GM21381 (cell line): ENCODE results near the gene PTPN4.

Experiments
- ATAC-seq: cut with Tn5 transposase; IDR thresholded peaks from one replicate; pipeline ENCODE4 v1.9.1; 2021; ENCODE audit warnings: mild to moderate bottlenecking, moderate library complexity; ENCODE audit not compliant: unreplicated experiment

PTPN4 gene

DNA sequence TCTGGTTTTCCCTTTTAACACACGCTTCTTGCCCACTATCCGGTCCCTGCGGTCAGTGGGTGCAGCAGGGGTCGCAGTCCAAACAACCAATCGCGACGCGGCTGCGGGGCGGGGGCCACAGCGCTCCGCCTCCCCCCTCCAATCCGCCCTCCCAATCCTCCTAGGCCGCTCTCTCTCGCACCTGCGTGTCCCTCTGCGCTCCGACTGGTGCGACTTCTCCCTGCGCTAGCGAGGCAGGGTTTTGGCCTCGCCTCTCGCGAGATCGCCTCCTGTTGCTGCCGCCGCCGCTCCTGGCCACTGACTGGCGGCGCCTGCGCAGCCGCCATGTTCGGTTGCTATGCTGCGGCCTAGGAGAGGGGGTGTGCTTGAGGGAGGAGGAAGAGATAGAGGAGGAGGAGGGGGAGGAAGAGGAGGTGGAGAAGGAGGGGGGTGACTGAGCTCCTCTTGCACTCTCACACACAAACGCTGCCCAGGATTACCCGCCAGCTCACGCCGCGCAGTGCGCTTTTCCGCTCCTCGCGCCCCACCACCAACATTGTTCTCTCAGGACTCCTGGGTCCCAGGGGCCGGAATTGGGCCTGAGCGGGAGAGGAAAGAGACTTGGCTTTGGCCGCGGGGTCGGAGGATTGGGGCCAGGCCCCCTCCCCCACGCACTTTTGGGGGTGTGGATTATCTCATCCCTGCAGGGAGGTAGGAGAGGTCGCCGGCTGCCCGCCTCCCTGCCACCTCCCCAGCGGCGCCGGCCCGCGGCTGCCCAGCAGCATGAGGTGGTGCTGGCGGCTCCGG is at the start of gene PTPN4:
Gene PTPN4 (plus strand): TSS at position 472 of the 786 bp plus-strand sequence. CDS start 49,932 bp downstream, outside the sequence.
- ATAC-seq, result peak; percentile 89

DNA sequence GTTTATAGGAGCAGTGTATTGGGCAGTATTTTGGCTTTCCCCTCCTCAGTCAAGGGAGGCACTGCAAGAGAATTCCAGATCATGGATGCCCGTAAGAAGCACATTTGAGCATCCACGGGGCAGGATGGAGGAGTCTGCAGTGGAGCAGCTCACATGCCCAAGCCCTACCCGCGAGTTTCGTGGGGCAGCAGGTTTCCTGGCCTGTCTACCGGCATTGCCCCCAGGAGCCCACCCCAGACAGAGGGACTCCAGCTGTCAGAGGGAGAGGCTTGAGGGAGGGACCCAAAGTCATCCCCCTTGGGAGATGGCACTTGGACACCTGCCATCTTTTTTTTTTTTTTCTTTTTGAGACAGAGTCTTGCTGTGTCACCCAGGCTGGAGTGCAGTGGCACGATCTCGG is 49.4 kb upstream of the PTPN4 start:
- no peak for ATAC-seq

DNA sequence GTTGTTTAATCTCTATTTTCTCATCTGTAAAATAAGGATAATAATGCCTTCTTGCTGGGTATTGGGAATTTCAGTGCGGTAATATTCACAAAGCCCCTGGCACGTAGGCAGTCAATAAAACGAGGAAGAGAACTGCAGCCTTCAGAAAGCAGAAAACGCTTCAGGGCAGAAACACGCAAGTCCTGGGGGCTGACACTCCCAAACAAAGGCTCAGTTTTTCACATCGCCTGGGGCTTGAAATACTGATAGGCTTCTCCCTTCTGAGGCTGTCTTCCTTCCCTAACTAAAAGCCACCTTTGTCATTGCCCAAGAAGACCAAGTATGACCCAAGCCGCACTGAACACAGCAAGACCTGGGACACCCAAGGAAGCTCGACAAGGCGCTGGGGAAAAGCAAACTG is 48.4 kb upstream of the PTPN4 start:
- ATAC-seq, result no peak

DNA sequence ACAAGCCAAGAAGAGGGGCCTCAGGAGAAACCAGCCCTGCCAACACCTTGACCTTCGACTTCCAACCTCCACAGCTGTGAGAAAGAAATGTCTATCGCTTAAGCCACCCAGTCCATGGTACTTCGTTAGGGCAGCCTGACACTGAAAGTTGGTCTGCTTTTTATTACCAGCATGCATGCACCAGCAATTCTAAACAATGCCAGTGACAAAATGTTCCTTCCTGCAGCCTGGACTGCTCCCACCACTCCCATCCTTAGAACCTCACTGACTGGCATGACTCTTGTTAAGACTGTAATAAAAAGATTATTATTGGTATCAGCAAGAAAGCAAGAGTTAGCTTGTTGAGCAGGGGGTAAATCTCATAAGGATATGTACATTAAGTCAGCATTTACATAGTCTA is 47.2 kb upstream of the PTPN4 start:
- no peak for ATAC-seq

DNA sequence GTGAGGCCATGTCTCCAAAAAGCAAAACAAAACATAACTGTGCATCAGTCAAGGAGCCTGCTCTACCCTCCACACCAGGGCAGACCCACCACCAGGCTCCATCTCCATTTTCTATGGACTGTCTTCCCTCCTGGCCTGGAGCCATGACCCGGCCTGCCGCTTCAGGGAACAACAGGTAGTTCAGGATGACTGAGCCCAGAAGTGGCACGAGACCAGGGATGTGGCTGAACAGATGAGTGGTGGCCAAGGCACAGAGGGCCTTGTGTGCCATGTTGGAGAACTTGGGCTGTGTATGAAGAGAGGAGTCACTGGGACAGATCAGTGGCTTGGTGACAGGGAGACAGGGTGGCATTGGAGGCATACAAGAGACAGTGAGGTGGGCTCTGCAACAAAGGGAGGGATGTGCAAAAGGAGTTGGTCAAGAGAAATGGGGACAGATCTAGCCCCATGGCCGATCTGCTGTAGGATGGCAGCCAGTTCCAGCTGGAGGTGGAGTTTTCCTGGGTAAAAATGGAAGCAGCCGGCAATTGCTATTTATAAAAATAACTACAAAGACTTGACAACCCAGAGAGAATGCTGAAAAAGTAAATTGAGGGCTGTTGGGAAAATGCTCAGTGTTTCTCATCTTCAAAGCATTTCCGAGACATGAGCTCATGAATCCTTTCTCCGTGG is 45.8 kb upstream of the PTPN4 start:
- ATAC-seq, result no peak

DNA sequence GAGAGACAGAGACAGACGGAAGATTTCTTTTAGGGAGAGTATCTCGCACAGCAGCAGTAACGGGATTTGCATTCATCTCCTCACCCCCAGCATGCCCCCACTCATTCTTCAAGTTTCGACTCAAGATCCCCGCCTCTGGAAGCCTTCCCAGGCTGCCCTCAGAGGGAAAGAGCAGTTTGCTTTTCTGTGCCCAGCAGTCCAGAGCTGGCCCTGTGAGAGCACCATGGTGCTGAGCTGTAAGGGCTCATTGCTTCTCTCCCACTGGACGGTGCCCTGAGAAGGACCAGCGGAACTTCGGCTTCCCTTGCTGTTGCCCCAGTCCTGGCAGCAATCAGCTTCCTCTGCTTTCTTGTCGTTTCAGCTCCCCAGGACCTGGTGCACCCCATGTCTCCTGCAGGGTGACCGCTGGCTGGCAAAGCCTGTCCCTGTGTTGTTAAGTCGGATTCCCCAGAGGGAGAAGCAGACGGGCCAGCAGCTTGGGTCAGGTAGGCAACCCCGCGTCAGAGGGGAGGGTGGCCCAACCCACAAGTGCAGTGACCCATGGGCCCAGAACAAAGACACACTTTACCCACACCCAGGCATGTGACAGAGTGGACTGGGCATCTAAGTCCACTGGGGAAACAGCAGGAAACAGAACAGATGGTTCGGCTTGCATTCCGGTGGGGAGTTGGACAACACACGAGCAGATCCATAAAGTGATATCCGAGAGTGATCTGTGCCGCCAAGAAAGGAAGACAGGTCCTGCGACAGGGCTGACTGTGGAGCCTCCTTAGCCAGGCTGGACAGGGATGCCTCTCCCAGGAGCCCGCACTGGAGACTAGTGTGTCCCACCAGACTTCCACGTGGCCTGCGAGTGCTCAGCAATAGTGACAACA is 44.1 kb upstream of the PTPN4 start:
- no peak for ATAC-seq

GRCh38 chr2:119716284-119716672 is 43.4 kb upstream of the PTPN4 start:
- ATAC-seq, result no peak

- no peak for ATAC-seq
These were observed 41.0 kb upstream of the PTPN4 start for GRCh38 chr2:119718501-119719260.

DNA sequence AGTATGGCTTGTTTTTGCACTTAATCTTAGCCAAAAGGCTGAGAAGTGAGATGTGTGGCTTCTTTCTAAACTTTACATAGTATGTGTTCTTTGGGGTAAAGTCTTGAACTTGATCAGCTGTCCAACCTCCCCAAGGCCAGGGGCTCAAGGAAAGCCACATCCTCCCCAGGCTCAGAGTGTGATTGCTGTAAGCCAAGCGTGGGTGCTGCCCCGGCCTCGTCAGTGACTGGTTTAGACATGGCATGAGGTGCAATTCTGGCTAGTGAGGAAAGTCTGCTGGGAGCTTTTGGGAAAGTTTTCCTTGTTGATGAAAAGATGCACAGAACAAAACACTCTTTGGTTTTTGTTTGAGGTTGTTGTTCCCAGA is 40.5 kb upstream of the PTPN4 start:
- no peak for ATAC-seq

- no peak for ATAC-seq
These were observed 38.7 kb upstream of the PTPN4 start for GRCh38 chr2:119721043-119721442.

DNA sequence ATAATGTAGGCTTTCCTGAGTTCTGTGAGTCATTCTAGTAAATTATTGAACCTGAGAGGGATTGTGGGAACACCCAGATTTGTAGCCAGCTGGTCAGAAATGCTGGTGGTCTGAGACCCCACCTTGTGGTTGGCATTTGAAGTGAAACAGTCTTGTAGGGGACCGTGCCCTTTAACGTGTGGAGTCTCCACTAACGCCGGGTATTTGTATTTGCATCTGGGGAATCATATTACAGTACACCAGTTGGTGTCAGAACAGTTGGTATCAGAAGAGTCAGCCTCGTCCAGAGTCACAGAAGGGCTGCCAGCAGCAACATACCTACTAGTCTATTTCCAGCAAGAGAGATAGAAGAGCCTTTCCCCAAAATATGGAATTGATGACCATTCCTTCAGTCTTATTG is 38.3 kb upstream of the PTPN4 start:
- no peak for ATAC-seq

- ATAC-seq, result no peak
These were observed 37.8 kb upstream of the PTPN4 start for GRCh38 chr2:119721904-119722303.

- no peak for ATAC-seq
These were observed 36.5 kb upstream of the PTPN4 start for GRCh38 chr2:119723186-119723585.

DNA sequence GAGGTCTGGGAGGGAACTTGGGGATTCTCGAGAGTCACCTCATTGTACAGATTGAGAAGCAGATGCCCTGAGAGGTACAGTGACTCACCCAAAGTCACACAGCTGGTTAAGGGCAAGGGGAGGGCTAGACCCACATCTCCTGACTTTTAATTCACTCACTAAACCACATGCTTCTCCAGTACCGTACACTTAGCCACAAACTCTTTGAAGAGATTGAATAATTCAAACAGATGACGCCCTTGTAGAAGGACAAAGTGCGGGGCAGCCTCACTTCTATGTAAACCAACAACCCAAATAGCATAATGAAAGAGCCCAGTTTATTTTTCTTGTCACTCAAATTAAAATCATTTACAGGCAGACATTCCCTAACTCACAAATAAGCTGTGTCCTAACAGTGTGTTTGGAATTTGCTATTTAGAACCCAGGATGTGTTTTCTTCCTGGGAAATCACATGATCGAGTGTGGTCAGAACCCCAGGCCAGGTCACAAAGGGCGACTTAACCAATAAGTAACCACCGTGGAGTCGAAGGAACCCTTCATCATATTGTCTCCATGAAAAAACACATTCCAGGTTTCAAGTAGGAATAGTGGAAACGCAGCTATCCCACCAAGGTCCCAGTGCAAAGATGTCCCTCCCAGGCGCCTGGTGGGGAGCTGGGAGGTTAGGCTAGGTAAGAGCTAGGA is 35.8 kb upstream of the PTPN4 start:
- ATAC-seq, result no peak

GRCh38 chr2:119724656-119725485 is 34.9 kb upstream of the PTPN4 start:
- no peak for ATAC-seq

- ATAC-seq, result no peak
These were observed 32.2 kb upstream of the PTPN4 start for GRCh38 chr2:119727493-119727892.

- no peak for ATAC-seq
These were observed 31.3 kb upstream of the PTPN4 start for GRCh38 chr2:119728421-119728820.

DNA sequence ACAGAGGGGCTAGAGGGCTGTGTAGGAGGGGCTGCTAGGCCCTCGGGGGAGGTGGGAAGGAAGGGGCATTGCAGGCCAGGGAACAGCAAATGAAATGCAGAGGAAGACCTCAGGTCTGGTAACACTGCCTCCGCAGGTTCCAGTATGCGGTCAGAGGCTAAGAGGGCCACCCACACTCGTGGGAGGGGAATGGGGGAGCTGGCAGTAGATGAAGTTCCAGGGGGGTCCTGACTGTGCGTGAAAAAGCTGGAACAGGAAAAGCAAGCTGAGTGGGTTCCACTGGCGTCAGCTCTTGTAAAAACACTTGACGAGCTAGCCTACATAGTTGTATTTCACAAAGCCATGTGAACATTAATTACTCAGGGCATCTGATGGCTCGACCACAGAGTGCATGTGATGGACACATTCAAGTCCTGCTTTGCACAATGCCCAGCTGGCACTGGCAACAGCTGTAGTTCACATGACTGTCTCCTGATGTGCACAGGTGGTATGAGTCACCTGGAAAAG is 29.0 kb upstream of the PTPN4 start:
- ATAC-seq, result no peak

GRCh38 chr2:119731983-119732382 is 27.7 kb upstream of the PTPN4 start:
- no peak for ATAC-seq
